HPDE6-E6E7 (cell line): ENCODE measurements around the gene EYS.
"Not testable (repeated sequence)": the region's sequence is repeated elsewhere in the genome, so short reads cannot be mapped to it uniquely, and the experiment has no call there.

Source experiments
- DNase-seq: peaks from one replicate; pipeline ENCODE4 v3.0.0; 2011; ENCODE audit warnings: missing footprints; ENCODE audit errors: extremely low spot score

EYS gene

DNA sequence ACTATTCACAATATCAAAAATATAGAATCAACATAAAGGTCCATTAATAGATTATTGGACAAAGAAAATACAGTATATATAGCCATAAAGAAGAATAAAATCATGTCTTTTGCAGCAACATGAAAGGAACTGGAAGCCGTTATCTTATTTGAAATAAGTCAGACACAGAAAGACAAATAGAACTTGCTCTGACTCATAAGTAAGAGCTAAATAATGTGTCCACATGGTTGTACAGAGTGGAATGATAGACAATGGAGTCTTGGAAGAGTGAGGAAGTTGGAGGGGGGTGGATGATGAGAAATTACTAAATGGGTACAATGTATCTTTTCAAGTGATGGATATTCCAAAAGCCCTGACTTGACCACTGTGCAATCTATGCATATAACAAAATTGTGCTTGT lies 1457.9 kb downstream of the EYS start:
- DNase-seq = no peak

- DNase-seq = no peak
These were observed 1463.4 kb downstream of the EYS start for GRCh38 chr6:64243618-64244017.

DNA sequence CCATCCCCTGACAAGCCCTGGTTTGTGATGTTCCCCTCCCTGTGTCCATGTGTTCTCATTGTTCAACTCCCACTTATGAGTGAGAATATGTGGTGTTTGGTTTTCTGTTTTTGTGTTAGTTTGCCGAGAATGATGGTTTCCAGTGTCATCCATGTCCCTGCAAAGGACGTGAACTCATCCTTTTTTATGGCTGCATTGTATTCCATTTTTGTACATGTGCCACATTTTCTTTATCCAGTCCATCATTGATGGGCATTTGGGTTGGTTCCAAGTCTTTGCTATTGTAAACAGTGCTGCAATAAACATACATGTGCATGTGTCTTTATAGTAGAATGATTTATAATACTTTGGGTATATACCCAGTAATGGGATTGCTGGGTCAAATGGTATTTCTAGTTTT lies 1468.1 kb downstream of the EYS start:
- not testable (repeated sequence) for DNase-seq

GRCh38 chr6:64238071-64238470 lies 1469.0 kb downstream of the EYS start:
- no peak for DNase-seq

GRCh38 chr6:64233746-64234145 lies 1473.3 kb downstream of the EYS start:
- DNase-seq = no peak

DNA sequence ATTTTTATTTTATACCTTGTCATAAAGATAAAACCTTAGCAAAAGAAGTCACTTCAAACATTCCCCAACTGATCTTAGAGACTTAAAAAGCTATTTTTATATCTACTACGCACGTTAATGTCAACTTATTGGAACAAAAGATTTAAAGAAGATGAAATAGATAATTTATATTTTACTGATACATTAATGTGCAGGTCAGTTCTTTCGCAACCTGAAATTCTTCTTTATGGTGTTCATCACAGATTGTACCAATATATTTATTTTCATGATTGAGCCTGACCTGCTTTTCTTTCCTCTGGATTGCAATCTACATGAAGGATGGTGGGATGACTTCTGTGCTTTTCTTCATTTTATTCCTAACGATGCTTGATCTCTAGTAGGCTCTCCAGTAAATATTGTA lies 1475.1 kb downstream of the EYS start:
- DNase-seq = no peak

GRCh38 chr6:64230530-64230929 lies 1476.5 kb downstream of the EYS start:
- no peak for DNase-seq

GRCh38 chr6:64227863-64228262 lies 1479.2 kb downstream of the EYS start:
- DNase-seq = no peak

- DNase-seq = no peak
These were observed 1481.5 kb downstream of the EYS start for GRCh38 chr6:64225503-64225902.

DNA sequence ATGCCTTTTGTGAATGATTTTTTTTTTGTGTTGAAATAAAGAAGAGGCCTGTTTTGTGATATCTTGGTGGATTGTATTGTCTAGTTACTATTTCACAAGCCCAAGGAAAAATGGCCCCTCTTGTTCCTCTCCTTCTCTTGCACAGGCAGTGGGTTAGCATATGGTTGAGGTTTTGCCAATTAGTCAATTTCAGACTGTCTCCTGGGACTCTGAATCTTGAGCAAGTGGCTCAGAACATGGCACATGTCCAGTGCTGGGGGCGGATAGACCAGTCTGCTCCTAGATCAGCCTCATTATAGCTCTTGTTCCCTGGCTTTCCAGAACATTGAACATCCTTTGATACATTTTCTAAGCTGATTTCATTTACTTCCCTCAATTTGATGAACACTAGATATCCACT lies 1482.2 kb downstream of the EYS start:
- DNase-seq = no peak

- DNase-seq = no peak
These were observed 1485.2 kb downstream of the EYS start for GRCh38 chr6:64221776-64222175.

DNA sequence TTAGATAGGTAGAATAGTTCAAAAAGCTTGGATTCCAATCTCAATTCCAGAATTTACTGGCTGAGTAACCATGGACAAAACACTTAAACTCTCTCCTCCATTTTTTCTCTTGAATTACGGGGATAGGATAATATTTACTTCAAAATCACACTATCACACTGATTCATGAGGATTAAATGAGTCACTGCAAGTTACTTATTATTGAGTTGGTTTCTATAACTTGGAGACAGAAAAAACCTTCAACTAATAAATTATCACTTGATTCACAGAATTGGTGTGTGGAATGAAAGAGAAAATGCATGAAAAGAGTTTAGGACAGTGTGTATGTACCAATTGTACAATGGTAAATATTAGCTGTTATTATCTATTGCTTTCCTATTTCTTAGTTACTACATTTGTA lies 1486.2 kb downstream of the EYS start:
- DNase-seq = no peak

GRCh38 chr6:64217721-64218620 lies 1489.1 kb downstream of the EYS start:
- no peak for DNase-seq

GRCh38 chr6:64214373-64214772 lies 1492.7 kb downstream of the EYS start:
- no peak for DNase-seq

- DNase-seq = no peak
These were observed 1493.3 kb downstream of the EYS start for GRCh38 chr6:64213697-64214096.

GRCh38 chr6:64197246-64197645 lies 1509.8 kb downstream of the EYS start:
- no peak for DNase-seq

DNA sequence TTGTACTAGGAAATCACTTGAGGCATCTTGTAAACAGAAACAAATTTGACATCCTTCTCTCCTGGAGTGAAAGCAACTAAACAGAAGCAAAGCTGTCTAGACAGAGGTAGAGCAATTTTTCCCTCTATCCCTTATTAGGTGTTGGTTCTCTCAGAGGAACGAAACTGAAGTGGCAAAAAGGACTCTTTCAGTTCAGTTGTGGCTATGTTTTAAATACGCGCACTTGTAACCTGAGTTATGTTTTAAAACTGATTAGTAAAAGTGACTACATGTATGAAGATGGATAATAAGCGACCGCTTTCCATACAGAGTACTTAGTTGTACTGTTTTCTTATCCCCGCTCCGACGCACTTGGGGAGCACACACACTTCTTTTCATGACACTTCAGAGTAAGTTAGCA lies 1520.4 kb downstream of the EYS start:
- no peak for DNase-seq

GRCh38 chr6:64185621-64186020 lies 1521.4 kb downstream of the EYS start:
- no peak for DNase-seq

- no peak for DNase-seq
These were observed 1531.7 kb downstream of the EYS start for GRCh38 chr6:64175296-64175695.

DNA sequence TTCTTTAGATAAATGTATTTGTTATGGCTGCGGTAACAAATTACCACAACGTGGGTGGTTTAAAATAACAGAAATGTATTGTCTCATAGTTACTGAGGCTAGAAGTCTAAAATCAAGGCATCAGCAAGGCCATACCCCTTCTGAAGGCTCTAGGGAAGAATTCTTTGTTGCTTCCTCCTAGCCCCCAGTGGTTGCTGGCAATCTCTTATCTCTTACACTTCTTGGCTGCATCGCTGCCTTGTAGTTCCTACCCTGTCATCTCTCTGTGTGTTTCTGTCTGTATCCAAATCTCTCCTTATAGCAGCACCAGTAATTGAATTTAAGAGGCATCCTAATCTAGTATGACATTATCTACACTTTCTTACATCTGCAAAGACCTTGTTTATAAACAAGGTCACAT lies 1536.7 kb downstream of the EYS start:
- no peak for DNase-seq

DNA sequence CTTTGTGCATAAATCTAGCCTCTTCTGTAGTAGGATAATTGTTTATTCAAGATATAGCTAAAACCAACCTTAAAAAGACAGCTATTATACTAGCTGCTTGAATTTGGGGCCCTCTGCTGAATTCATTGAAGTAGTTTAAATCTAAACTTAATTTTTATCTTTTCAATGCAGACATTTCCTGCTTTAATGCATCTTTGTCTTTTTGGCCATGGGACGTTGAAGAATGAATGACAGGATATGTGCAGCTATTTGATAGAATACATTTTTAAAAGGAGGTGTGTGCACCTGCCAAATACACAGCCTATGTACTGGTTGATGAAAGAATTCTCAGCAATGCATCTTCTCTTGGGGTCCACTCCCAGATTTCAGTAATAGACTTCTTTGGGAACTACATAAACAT lies 1546.5 kb downstream of the EYS start:
- DNase-seq = no peak

- no peak for DNase-seq
These were observed 1552.0 kb downstream of the EYS start for GRCh38 chr6:64155063-64155462.

DNA sequence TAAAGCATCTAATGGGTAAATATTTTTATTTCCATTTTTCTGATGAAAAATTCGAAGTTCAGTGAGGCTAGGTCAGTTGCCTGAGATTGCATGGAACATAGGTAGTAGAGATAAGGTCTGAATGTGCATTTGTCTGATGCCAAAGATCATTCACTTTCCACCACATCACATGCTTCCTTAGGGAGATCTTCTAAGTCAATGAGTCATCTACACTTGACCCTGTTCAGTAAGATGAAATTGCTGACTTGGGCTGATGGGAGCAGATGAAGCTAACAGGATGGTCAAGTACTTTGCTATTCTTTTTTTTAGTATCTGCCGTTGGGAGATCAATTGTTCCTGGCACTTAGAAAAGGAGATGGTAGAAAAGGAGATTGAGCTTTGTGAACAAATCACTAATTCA lies 1560.2 kb downstream of the EYS start:
- DNase-seq = no peak

DNA sequence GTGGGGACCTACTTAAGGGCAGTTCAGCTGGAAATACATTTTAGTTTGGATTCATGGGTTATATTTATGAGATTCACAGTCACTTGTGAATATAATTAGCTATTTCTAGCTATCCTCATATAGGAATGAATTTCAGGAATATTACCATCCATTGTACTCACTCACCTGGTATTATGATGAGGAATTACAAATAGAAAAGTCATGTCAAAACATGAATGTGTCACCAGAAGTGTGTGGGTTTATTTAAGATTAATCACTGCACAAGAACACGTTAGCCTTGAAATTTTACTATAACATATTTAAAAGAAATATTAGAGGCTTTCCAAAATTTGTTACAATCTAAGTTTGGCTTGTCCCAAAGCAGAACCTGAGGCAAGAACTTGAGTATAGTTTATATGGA lies 1560.9 kb downstream of the EYS start:
- DNase-seq = peak; percentile 25
